Putamen (tissue), 1 donor: ENCODE data around the gene NPY2R.

ENCODE experiments used
- DNase-seq: peaks from one replicate; pipeline ENCODE4 v3.0.0-alpha.2; 2016; ENCODE audit warnings: low spot score

Gene NPY2R

GRCh38 chr4:155249016-155249566 lies 40.7 kb downstream of the NPY2R start:
- no peak for DNase-seq

GRCh38 chr4:155252327-155252726 lies 43.9 kb downstream of the NPY2R start:
- no peak for DNase-seq

GRCh38 chr4:155263480-155263879 lies 55.0 kb downstream of the NPY2R start:
- no peak for DNase-seq

- no peak for DNase-seq
Measured at GRCh38 chr4:155265113-155265512, 56.7 kb downstream of the NPY2R start.
